GM12878 (cell line): ENCODE results near the gene PIAS2. TPM values are rescaled to one million over a fixed set of nuclear protein-coding genes. Genes with fewer than 3 reads are reported as not detected.

ENCODE experiments used
- CBFB ChIP-seq: IDR thresholded peaks from 2 replicates; pipeline ENCODE4 v1.6.1; 2016; ENCODE audit warnings: antibody characterized with exemption, low read depth
- DPF2 ChIP-seq: fragments of 450-650 bp; IDR thresholded peaks from 2 replicates; pipeline ENCODE4 v1.6.1; 2017; ENCODE audit warnings: mild to moderate bottlenecking
- EGR1 ChIP-seq, 2 experiments: IDR thresholded peaks; 1 replicate in 1 of 2; 2 replicates in 1 of 2; pipeline ENCODE4 v1.6.1; 2011 to 2012; ENCODE audit warnings: low read depth in 2 of 2, low read length in 2 of 2, borderline replicate concordance in 1 of 2, mild to moderate bottlenecking in 1 of 2, moderate library complexity in 1 of 2
- EP300 ChIP-seq, 2 experiments: fragments of 150-350 bp in 1 of 2; IDR thresholded peaks; 2 replicates each; pipeline ENCODE4 v1.6.1; 2011 to 2012; ENCODE audit warnings: low read depth in 2 of 2, low read length in 2 of 2, borderline replicate concordance in 1 of 2, improper control_type of control experiment in 1 of 2, inconsistent platforms in 1 of 2; ENCODE audit not compliant: control insufficient read depth in 1 of 2
- MYB ChIP-seq: fragments of 150-350 bp; IDR thresholded peaks from 2 replicates; pipeline ENCODE4 v1.6.1; 2014; ENCODE audit warnings: mild to moderate bottlenecking, low read depth, low read length, borderline replicate concordance
- MYC ChIP-seq: IDR thresholded peaks from 2 replicates; pipeline ENCODE4 v1.6.1; 2011; ENCODE audit warnings: mild to moderate bottlenecking, low read length, moderate library complexity, inconsistent platforms; ENCODE audit not compliant: insufficient read depth, insufficient replicate concordance, insufficient read length, severe bottlenecking
- RELA ChIP-seq: fragments of 450-650 bp; IDR thresholded peaks from 2 replicates; pipeline ENCODE4 v1.8.0; 2014; ENCODE audit warnings: borderline replicate concordance; ENCODE audit not compliant: partially characterized antibody
- ZBTB33 ChIP-seq: fragments of 450-650 bp; IDR thresholded peaks from 2 replicates; pipeline ENCODE4 v1.6.1; 2017; ENCODE audit warnings: mild to moderate bottlenecking
- polyA plus RNA-seq, 11 experiments: library from polyadenylated mRNA; depleted of rRNA in 4 of 11; unstranded in 6 of 11; stranded (reverse) in 5 of 11; fragments of >200 nt; fragmentation: Nextera tagmentation in 4 of 11; fragmentation: Illumina TruSeq in 1 of 11; extraction: Ambion mirVana in 4 of 11; extraction: Trizol in 1 of 11; gene quantifications; 1 replicate in 1 of 11; 2 replicates in 10 of 11; pipeline versions ENCODE4 v1.2.1 to v1.2.3, GENCODE V29; 2011 to 2016; ENCODE audit warnings: inconsistent platforms in 2 of 11, missing spikeins in 2 of 11, low read depth in 1 of 11
- total RNA-seq, 4 experiments: library from RNA; depleted of rRNA in 3 of 4; stranded (reverse); fragments of >200 nt in 3 of 4; fragmentation: Illumina TruSeq in 1 of 4; extraction: Trizol in 1 of 4; gene quantifications; 2 replicates each; pipeline versions ENCODE4 v1.2.1 to v1.2.3, GENCODE V29; 2013 to 2021
- TF ChIP-seq, protein P1 (sequence below): fragments of 150-350 bp; IDR thresholded peaks from 2 replicates; pipeline ENCODE4 v1.6.1; 2016; ENCODE audit warnings: low read depth, low read length
- TF ChIP-seq, protein P2 (sequence below): fragments of 450-650 bp; formaldehyde crosslinking; IDR thresholded peaks from 2 replicates; pipeline ENCODE4 v1.5.0; 2022; ENCODE audit warnings: mild to moderate bottlenecking, missing genetic modification characterization
- TF ChIP-seq, protein P3 (sequence below): fragments of 450-650 bp; formaldehyde crosslinking; IDR thresholded peaks from 2 replicates; pipeline ENCODE4 v1.4.0; 2022; ENCODE audit warnings: mild to moderate bottlenecking, moderate library complexity
- TF ChIP-seq, protein P4 (sequence below): fragments of 450-650 bp; IDR thresholded peaks from 2 replicates; pipeline ENCODE4 v1.6.1; 2016; ENCODE audit warnings: mild to moderate bottlenecking

Gene PIAS2
- total and polyA plus RNA-seq, 10 of the 15 experiments (the other 5 are each of a cell fraction or from before 2014, with no cell fraction given), result 4.0 to 31.8 (median 22.4) TPM

- TF ChIP-seq, protein P1, sequence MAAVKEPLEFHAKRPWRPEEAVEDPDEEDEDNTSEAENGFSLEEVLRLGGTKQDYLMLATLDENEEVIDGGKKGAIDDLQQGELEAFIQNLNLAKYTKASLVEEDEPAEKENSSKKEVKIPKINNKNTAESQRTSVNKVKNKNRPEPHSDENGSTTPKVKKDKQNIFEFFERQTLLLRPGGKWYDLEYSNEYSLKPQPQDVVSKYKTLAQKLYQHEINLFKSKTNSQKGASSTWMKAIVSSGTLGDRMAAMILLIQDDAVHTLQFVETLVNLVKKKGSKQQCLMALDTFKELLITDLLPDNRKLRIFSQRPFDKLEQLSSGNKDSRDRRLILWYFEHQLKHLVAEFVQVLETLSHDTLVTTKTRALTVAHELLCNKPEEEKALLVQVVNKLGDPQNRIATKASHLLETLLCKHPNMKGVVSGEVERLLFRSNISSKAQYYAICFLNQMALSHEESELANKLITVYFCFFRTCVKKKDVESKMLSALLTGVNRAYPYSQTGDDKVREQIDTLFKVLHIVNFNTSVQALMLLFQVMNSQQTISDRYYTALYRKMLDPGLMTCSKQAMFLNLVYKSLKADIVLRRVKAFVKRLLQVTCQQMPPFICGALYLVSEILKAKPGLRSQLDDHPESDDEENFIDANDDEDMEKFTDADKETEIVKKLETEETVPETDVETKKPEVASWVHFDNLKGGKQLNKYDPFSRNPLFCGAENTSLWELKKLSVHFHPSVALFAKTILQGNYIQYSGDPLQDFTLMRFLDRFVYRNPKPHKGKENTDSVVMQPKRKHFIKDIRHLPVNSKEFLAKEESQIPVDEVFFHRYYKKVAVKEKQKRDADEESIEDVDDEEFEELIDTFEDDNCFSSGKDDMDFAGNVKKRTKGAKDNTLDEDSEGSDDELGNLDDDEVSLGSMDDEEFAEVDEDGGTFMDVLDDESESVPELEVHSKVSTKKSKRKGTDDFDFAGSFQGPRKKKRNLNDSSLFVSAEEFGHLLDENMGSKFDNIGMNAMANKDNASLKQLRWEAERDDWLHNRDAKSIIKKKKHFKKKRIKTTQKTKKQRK, result no peak
- TF ChIP-seq ZBTB33, result no peak
- TF ChIP-seq CBFB, result peak; percentile 91
- TF ChIP-seq RELA, result peak; percentile 94
- TF ChIP-seq EGR1 (IDR thresholded peaks at IDR 0.05; ENCODE audit: borderline replicate concordance in 1 of 2, low read depth in 2 of 2, low read length in 2 of 2), result 0 out of 3 replicates have a peak, but pooled peaks of 1 of the 2 experiments have one; percentile 11
- TF ChIP-seq MYC, result no peak
- no peak for TF ChIP-seq MYB
- TF ChIP-seq EP300 (IDR thresholded peaks at IDR 0.05; ENCODE audit: borderline replicate concordance in 1 of 2, control insufficient read depth in 1 of 2, low read depth in 2 of 2, low read length in 2 of 2), result peak; percentile 83 to 97
- peak; percentile 97 for TF ChIP-seq DPF2
- TF ChIP-seq, protein P2, sequence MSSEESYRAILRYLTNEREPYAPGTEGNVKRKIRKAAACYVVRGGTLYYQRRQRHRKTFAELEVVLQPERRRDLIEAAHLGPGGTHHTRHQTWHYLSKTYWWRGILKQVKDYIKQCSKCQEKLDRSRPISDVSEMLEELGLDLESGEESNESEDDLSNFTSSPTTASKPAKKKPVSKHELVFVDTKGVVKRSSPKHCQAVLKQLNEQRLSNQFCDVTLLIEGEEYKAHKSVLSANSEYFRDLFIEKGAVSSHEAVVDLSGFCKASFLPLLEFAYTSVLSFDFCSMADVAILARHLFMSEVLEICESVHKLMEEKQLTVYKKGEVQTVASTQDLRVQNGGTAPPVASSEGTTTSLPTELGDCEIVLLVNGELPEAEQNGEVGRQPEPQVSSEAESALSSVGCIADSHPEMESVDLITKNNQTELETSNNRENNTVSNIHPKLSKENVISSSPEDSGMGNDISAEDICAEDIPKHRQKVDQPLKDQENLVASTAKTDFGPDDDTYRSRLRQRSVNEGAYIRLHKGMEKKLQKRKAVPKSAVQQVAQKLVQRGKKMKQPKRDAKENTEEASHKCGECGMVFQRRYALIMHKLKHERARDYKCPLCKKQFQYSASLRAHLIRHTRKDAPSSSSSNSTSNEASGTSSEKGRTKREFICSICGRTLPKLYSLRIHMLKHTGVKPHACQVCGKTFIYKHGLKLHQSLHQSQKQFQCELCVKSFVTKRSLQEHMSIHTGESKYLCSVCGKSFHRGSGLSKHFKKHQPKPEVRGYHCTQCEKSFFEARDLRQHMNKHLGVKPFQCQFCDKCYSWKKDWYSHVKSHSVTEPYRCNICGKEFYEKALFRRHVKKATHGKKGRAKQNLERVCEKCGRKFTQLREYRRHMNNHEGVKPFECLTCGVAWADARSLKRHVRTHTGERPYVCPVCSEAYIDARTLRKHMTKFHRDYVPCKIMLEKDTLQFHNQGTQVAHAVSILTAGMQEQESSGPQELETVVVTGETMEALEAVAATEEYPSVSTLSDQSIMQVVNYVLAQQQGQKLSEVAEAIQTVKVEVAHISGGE, result no peak
- TF ChIP-seq, protein P3, sequence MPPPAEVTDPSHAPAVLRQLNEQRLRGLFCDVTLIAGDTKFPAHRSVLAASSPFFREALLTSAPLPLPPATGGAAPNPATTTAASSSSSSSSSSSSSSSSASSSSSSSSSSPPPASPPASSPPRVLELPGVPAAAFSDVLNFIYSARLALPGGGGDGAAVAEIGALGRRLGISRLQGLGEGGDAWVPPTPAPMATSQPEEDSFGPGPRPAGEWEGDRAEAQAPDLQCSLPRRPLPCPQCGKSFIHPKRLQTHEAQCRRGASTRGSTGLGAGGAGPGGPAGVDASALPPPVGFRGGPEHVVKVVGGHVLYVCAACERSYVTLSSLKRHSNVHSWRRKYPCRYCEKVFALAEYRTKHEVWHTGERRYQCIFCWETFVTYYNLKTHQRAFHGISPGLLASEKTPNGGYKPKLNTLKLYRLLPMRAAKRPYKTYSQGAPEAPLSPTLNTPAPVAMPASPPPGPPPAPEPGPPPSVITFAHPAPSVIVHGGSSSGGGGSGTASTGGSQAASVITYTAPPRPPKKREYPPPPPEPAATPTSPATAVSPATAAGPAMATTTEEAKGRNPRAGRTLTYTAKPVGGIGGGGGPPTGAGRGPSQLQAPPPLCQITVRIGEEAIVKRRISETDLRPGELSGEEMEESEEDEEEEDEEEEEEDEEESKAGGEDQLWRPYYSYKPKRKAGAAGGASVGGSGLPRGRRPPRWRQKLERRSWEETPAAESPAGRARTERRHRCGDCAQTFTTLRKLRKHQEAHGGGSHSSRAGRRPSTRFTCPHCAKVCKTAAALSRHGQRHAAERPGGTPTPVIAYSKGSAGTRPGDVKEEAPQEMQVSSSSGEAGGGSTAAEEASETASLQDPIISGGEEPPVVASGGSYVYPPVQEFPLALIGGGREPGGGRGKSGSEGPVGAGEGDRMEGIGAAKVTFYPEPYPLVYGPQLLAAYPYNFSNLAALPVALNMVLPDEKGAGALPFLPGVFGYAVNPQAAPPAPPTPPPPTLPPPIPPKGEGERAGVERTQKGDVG (CRISPR knock-in tag), result no peak
- TF ChIP-seq, protein P4, sequence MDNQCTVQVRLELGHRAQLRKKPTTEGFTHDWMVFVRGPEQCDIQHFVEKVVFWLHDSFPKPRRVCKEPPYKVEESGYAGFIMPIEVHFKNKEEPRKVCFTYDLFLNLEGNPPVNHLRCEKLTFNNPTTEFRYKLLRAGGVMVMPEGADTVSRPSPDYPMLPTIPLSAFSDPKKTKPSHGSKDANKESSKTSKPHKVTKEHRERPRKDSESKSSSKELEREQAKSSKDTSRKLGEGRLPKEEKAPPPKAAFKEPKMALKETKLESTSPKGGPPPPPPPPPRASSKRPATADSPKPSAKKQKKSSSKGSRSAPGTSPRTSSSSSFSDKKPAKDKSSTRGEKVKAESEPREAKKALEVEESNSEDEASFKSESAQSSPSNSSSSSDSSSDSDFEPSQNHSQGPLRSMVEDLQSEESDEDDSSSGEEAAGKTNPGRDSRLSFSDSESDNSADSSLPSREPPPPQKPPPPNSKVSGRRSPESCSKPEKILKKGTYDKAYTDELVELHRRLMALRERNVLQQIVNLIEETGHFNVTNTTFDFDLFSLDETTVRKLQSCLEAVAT, result peak; percentile 96
These were observed 25.5 kb downstream of the PIAS2 start (continued) for GRCh38 chr18:46891742-46892214.
